ENCODE data around the gene SPATA25. TPM values are rescaled to one million over a fixed set of nuclear protein-coding genes. Genes with fewer than 3 reads are reported as not detected.

SPATA25 gene
- total and polyA plus RNA-seq, 4 donors = 0.43 to 7.6 (median 1.2) TPM

- no peaks in the 10 kb centered on the region for H3K9me3 ChIP-seq (ENCODE audit: control insufficient read depth in 4 of 4, low read length in 3 of 4)
- no peak overlapping the region for H3K9ac ChIP-seq (ENCODE audit: low read depth in 1 of 2, low read length in 2 of 2)
- peak; percentile 97 for DNase-seq (ENCODE audit: low spot score)
- H3K36me3 ChIP-seq (ENCODE audit: control insufficient read depth in 4 of 4, insufficient read depth in 3 of 4, low read depth in 1 of 4, low read length in 3 of 4) = no peaks in the 10 kb centered on the region
- H3K4me1 ChIP-seq (ENCODE audit: control insufficient read depth in 4 of 4, insufficient read depth in 4 of 4, low read length in 3 of 4) = peaks cover 0 to 3% (median 1%) of the 10 kb centered on the region in 4 donors
- TF ChIP-seq SP1 (IDR thresholded peaks at IDR 0.05) = peak; percentile 51
- peak; percentile 24 for TF ChIP-seq ATF3 (IDR thresholded peaks at IDR 0.05)
- TF ChIP-seq RAD21 (IDR thresholded peaks at IDR 0.05) = peak; percentile 11 to 30
- TF ChIP-seq GABPA (IDR thresholded peaks at IDR 0.05 in 1 of 2, conservative IDR thresholded peaks at IDR 0.05 in 1 of 2) = no peak
- peak; percentile 28 for TF ChIP-seq YY1 (IDR thresholded peaks at IDR 0.05)
- TF ChIP-seq ZBTB33 (IDR thresholded peaks at IDR 0.05) = peak; percentile 96
- no peak for TF ChIP-seq RXRA (IDR thresholded peaks at IDR 0.05)
- H3K27ac ChIP-seq (ENCODE audit: low read depth in 1 of 2, low read length in 2 of 2) = peak overlapping the region; percentile 72 to 80
- peak overlapping the region in 2 of 3 donors; percentile 9 to 38 for H3K4me3 ChIP-seq (ENCODE audit: low read depth in 1 of 3, low read length in 3 of 3)
- 22% methylated on average over 43 of the region's 43 CpGs for WGBS
- H3K27me3 ChIP-seq (ENCODE audit: control insufficient read depth in 4 of 4, insufficient read depth in 4 of 4, low read length in 3 of 4) = no peaks in the 10 kb centered on the region
Observed at GRCh38 chr20:45910670-45911485, 23.5 kb upstream of the SPATA25 start.

GRCh38 chr20:45909817-45910669 lies 22.6 kb upstream of the SPATA25 start:
- no peak overlapping the region for H3K4me3 ChIP-seq (ENCODE audit: low read depth in 1 of 3, low read length in 3 of 3)
- H3K36me3 ChIP-seq (ENCODE audit: control insufficient read depth in 4 of 4, insufficient read depth in 3 of 4, low read depth in 1 of 4, low read length in 3 of 4) = no peaks in the 10 kb centered on the region
- 80% methylated on average over 22 of the region's 22 CpGs for WGBS
- DNase-seq (ENCODE audit: low spot score) = no peak
- no peaks in the 10 kb centered on the region for H3K27me3 ChIP-seq (ENCODE audit: control insufficient read depth in 4 of 4, insufficient read depth in 4 of 4, low read length in 3 of 4)
- no peaks in the 10 kb centered on the region for H3K9me3 ChIP-seq (ENCODE audit: control insufficient read depth in 4 of 4, low read length in 3 of 4)
- TF ChIP-seq RAD21 (IDR thresholded peaks at IDR 0.05) (no peak), REST (IDR thresholded peaks at IDR 0.05) (no peak), RXRA (IDR thresholded peaks at IDR 0.05) (no peak), GABPA (IDR thresholded peaks at IDR 0.05 in 1 of 2, conservative IDR thresholded peaks at IDR 0.05 in 1 of 2) (no peak)
- H3K4me1 ChIP-seq (ENCODE audit: control insufficient read depth in 4 of 4, insufficient read depth in 4 of 4, low read length in 3 of 4) = peaks cover 0 to 3% (median 1%) of the 10 kb centered on the region in 4 donors
- no peak overlapping the region for H3K9ac ChIP-seq (ENCODE audit: low read depth in 1 of 2, low read length in 2 of 2)
- no peak overlapping the region for H3K27ac ChIP-seq (ENCODE audit: low read depth in 1 of 2, low read length in 2 of 2)

Measured in liver (tissue), 9 donors.